SKM-1 (cell line): ENCODE data around the gene LRRC32.

ENCODE experiments used
- DNase-seq: peaks from one replicate; lab custom pipeline; 2025; ENCODE audit not compliant: unreplicated experiment; lab: John Stamatoyannopoulos, UW

The LRRC32 gene

DNA sequence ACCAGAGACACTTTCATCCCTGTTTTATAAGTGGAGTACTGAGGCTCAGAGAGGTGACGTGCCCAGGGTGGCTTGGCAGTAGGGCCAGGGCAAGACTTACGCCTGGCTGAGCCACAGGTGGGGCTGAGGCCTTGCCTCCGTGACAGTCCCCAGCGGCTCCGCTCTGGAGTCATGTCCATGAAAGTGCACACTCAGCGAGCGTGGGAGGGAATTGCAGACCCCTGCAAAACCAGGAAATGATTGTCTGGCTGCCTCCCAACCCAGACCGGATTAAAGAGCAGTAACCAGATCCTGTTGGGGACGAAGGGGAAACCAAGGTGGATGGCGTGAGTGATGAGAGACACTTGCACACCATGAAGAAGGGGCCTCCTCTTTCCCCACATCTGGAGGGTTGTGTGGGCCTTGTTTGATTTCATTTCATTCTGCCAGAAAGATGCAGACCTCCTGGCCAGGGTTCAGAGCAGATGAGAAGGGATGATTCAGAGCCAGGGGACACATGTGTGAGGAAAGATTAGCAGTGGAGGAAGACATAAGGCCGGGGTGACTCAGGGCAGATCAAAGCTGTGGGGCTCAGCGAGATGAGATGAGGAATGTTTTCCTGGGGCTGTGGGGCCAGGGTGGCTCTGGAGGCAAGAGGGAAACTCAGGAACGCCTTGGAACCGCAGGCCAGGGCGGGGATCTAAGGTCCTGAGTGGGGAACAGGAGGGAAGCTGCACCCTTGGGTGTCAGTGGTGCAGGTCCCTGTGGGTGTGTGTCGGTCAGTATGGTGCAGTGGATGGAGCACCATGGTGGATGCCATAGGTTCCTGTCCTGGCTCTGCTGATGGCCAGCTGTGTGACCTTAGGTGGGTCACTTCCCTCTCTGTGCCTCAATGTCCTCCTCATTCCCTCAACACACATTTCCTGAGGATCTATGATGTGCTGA lies 29.9 kb upstream of the LRRC32 start:
- no peak for DNase-seq

DNA sequence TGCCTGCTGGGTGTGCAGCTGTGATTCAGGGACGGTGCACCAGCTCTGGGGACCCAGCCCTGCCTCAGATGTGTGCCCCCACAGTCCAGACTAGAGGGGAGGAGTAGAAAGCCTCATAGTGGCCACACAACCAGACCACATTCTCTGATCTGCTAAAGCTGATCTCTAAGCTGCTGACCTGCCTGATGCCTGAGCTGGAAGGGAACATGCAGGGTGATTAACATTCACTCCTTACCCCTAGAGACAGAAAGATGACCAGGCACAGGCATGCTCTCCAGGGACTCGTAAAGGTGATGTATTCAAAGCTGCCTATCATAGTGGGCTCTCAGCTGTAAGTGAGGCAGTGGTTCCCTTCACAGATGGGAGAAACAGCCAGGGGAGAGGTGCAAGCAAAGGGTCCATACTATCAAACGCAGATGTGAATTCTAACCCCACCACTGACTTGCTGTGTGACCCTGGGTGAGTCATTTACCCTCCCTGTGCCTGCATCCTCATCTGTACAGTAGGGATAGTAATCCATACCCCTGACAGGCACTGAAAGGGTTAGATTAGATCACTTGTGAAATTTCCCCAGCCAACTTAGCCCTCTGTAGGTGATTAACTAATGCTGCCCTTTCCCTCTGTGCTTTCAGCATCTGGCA lies 29.0 kb upstream of the LRRC32 start:
- DNase-seq, result no peak

DNA sequence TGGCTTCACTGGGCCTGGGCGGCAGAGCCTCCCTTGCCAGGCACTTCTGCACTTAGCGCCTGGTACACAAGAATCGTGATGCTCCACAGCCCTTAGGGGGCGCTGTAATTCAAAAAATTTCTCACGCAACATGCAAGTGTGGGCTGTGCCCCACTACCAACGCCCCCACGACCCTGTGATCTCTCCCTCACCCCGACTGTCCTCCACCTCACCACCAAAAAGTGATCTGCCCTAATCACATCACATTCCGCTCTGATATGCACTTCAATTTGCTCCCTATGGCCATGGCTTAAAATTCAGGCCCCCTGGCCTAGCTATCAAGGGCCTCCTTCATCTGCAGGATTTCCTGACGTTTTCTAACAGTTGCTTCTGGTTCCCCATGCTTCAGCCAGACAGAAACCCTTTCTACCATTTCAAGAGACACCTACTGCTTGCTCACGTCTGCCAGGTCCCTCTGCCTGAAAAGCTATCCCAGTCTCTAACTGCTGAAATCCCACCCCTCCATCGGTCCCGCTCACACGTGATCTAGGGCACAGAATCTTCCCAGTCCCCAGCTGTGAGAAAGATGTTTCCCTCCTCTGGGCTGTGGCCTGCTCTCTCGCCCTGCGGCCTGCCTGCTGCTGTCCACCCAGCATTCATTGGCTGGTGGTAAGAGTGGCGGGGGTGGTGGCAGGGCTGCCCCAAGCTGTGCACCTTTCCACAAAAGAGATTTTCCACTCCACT lies 27.9 kb upstream of the LRRC32 start:
- peak; percentile 27 for DNase-seq

DNA sequence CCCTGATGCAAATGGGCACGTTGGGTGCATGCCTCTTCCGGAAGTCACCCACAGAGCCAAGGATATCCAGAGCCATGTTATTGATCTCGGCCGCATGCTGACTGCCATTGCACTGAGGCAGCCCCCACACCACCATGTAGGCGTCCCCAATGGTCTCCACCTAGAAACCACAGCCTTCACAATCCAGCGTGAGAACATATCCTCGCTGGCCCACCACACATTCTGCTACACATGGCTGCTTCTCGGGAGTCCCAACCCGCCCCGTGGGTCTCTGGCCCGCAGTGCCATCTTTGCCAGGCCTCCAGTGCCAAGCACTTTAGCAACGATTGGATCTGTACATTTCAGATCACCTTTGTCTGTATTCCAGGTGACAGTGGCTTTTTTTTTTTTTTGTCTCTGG lies 26.2 kb upstream of the LRRC32 start:
- no peak for DNase-seq

DNA sequence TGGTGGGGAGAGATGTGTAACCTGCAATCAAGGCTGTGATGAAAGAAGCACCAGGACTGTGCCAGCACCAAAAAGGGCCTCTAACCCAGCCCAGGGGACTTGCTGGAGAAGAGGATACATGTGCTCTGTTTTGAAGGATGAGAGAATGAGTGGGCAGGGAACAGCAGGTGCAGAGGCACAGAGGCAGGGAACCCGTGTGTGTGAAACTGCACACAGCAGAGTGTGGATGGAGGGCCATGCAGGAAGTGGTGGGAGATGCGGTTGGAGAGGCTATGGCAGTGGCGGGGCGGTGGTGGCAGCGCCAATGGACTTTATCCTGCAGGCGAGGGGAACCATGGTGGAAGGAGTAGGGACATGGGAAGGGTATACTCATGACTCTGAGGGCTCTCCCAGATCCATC lies 25.2 kb upstream of the LRRC32 start:
- DNase-seq, result no peak

DNA sequence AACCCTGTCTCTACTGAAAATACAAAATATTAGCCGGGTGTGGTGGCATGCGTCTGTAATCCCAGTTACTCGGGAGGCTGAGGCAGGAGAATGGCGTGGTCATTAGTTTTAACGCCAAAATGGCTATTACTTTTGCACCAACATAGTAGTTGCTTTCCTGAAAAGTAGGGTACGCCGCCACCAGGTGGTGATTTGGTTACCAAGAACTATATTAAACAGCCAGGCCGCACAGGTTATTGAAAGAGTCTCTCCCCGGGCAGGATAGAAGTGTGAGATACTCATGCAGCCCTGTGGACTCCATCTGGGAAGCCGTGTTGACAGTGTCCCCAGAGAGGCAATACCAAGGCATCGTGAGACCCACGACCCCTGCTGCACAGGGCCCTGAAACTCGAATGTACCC lies 24.6 kb upstream of the LRRC32 start:
- no peak for DNase-seq

DNA sequence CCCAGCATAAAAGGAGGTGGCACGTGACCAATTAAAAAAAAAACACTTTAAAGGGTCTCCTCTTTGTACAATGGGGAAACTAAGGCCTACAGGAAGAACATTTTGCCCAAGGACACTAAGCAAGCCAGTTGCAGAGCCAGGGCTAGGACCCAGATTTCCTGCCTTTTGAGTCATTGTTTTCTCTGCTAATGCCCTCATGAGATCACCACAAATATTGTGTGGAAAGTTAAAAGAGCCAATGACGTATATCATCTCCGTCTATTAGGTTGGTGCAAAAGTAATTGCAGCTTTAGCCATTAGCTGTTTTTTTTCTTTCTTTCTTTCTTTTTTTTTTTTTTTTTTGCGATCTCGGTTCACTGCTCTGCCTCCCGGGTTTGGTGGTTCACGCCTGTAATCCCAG lies 24.1 kb upstream of the LRRC32 start:
- no peak for DNase-seq

DNA sequence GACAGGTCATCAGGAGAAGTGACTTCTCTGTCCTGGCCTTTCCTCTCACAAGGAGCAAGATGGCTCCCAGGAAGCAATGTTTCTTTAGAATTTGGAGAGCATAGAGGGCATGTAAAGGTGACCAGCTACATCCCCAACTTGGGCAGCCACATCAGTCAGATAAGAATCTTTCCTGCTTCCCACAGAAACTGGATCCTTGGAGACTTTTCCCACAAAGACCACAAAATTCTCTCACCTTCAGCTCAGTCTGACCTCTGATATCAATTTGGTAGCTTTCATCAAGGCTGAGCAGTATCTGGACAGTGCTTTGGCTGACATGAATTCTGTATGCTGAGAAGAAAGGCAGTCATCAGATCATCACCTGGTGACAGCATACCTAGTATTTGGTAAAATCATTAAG lies 23.3 kb upstream of the LRRC32 start:
- DNase-seq, result no peak

DNA sequence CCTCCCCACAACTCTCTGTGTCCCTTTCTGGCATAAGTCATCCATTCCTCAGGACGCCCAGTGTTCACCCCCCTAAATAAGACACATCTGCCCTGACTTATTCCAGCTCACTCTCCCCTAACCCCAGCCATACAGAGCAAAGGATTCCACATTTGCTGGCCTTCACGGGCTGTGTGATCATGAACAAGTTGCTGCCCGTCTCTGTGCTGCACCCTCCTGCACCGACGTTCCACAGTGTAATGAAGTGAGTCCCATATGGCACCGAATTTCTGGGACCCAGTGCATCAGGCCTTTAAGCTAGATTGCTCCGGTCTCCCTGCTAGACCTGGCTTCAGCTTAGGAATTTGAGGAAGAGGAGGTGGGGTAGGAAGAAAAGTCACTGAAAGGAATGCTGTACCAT lies 22.4 kb upstream of the LRRC32 start:
- no peak for DNase-seq

DNA sequence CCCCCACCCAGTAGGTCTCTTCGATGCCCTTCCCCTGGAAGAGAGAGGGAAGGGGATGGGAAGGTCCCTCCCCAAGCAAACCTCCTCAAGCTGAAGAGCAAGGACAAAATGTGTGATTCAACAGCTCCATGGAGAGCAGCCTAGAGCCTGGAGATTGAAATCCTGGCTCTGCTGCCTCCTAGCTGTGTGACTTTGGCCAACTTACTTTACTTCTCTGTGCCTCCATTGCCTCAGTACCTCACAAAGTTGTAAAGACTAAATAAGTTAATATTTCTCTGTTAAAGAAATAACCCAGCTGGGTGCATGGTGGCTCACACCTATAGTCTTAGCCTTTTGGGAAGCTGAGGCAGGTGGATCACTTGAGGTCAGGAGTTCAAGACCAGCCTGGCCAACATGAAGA lies 21.1 kb upstream of the LRRC32 start:
- DNase-seq, result no peak

DNA sequence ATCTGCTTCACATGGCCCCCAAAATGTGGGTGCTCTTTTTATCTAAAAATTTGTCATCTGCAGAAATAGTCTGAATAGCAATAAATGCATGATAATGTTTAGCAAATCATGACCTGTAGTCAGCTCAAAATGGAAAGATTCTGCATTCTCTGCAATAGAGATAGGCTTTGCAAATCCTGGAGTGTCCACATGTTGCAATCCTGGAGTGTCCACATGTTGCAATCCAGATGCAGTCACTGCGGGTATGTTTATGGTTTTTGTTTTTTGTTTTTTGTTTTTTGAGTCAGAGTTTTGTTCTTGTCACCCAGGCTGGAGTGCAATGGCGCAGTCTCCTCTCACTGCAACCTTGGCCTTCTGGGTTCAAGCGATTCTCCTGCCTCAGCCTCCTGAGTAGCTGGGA lies 20.2 kb upstream of the LRRC32 start:
- no peak for DNase-seq

DNA sequence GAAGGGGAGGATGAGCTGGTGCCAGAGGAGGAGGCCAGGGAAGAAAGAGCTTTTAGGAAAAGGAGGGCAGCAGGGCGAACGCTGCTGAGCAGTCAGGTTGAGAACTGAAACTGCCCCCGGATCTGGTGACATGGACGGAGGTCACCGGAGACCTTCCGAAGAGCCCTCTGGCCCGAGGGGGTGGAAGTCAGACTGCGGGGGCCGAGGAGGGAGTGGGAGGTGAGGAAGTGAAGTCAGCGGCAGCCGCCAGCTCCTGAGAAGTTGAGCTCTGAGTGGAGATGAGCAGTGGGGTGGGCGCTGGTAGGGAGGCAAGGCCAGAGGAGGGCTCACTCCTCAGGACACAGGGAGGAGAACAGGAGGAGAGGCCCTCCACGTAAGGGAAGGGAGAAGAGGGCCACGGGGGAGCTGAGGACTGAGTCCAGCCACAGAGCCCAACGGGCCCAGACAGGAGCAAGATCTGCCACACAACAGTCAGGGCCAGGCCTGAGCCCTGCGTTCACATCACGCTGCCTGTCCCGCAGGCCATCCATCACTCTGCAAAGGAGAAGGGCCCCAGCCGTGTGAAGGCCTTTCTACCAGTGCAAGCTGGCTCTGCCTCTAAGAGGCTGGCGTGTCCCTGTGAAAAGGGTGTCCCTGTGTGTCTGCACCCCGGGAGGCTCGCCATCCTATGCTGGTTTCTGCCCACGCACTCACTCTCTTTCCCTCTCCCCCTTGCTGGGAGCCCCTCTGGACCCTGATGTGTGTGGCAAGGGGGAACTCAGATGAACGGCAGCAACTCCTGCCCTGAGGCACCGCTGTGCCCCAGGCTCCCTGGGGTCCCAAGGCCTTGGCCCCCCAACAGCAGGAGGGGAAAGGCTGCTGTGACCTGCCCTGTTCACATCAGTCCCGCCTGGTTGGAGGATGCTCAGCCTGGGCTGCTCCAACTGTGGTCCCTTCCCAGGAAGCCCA lies 19.0 kb upstream of the LRRC32 start:
- DNase-seq, result no peak

DNA sequence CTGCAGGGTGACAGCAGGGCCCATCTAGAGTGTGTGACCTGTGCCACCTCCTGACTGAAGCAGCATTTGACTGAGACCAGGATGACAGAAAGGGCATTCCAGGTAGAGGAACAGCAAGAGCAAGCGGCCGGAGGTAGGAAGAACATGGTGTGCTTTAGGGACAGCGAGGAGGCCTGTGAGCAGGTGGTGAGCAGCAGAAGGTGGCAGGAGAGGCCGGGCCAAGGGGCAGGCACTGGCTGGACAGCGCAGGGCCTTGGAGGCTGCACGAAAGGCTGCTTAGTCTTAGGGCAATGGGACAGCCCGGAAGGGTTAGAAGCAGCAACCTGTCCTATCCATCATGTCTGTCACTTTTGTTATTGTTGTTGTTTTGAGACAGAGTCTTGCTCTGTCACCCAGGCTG lies 17.6 kb upstream of the LRRC32 start:
- no peak for DNase-seq

DNA sequence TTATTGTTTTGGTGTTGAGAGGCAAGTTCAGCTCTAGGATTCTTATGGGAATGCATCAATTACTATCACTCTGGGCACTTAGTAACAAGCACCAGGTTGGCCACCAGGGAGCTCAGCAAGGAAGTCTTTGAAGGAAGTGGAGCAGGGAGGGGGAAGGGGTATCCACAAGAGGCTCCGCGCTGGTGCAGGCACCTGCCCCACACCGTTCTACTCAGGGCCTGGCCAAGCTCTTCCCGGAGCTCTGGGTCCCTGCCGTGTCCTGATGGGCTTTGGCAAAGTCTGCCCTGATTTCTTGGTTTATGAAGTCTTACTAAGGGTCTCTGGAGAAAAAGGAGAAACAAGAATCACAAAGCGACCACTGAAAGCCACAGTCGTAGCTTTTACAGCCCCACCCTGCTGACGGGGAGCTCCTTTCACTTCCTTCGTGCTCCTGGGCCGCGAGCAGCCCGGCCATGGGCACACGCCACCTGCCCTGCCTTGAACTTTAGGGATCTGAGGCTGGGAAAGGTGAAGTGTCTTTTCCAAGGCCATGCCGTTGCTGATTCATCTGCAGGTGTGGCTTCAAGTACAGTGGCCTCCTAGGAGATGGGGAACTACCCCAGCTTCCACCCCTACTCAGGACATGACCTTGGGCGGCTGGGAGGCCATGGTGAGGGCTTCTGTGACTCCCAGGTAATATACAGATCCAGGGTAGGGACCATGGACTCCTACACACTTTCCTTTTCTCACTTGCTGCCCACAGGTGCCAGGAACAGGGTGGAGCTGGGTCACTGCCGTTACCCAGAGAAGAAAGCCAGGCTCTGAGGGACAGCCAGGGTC lies 15.9 kb upstream of the LRRC32 start:
- no peak for DNase-seq

DNA sequence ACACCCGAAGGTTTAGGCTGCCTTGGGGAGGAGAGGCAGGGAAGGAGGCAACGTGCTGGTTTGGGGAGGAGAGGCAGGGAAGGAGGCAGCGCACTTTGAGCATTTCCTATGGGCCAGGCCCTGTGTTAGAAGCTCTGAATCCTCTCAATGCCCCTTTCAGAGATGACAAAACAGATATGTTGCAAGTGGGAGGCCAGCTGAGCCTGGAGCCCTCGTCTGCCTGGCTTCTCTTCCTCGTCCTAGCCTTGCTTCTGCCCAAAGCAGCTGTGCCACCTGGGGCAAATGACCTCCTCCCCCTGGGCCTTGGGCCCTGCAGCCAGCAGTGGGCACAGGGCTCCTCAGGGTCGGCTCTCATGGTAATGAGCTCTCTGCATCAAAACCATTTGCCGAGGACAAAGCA lies 15.3 kb upstream of the LRRC32 start:
- no peak for DNase-seq

DNA sequence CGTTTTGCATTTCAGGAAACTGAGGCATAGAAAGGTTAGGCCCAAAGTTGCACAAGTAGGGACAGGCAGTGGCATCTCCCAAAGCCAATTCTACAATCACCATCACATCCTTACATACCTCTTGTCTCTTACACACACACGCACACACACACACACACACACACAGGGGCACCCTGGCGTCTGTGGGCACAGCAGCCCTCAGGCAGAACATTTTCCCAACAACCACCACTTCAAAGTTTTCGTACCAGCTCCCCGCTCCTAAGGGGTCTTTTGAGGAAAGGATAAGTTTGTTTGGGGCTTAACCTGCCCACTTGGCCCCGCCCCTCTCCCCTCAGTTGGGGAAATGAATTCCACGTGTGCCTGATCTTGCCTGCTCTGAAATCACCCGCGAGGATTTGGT lies 14.7 kb upstream of the LRRC32 start:
- DNase-seq, result no peak

DNA sequence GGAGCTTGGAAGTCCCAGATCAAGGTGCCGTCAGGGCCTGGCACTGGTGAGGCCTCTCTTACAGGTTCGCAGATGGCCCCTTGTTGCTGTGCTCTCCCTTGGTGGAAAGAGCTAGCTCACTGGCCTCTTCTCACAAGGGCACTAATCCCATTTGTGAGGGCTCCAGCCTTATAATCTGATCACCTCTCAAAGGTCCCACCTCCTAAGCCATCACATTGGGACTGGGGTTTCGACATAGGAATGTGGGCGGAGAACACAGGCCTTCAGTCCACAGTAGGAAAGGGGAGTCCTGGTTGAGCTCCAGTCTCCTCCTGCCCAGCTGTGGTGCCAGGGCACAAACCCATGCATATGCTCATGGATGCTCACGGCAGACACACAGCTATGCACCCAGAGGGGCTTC lies 14.0 kb upstream of the LRRC32 start:
- DNase-seq, result no peak

DNA sequence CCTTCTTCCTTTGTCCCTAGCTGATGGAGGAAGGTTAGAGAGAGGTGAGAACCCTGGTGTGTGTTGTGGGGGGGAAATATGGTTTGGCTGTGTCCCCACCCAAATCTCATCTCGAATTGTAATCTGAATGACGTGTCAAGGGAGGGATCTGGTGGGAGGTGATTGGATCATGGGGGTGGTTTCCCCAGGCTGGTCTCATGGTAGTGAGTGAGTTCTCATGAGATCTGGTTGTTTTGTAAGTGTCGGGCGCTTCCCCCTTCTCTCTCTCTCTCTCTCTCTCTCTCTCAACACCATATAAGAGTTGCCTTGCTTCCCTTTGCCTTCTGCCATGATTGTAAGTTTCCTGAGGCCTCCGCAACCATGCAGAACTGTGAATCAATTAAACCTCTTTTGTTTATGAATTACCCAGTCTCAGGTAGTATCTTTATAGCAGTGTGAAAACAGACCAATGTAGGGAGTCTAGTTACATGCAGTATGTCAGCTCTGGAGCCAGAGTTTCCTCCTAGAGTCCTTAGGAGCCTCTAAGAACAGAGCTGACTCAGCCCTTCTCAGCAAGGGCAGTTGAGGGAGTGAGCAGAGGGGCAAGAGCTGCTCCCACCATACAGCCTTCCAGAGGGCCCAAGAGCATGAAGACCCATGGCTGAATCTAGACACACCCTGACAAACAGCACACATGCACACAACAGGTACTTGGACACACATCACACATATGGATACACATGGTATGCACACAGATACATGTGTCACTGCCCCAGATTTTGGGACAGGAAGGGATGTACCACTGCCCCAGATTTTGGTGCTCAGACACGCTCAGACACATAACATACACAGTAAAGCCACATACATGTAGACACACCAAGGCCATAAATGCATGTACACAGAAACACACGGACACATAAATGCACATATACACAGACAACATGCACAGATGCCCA lies 12.9 kb upstream of the LRRC32 start:
- DNase-seq, result no peak

DNA sequence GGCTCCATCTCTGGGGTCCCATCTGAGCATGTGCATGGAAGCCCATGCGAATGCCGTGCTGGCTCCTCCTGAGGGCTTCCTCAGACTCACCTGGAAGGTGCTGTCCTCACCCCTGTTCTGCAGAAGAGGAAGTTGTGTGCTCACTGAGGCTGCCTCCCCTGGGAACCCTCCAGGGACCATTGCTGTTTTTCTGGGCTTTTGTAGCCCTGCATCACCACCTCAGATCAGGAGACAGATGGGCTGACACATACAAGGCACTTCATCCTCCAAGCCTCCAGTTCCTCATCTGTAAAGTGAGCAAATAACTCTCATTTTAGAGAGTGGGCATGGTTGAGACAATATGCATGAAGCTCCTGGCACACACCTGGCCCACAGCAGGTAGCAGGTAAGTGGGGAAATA lies 12.1 kb upstream of the LRRC32 start:
- DNase-seq, result no peak
